NCI-H748 treated with DMSO at 0.1 percent for 48 hours (cell line): ENCODE measurements around the gene EMILIN3.
A peak's percentile ranks its signal among the peaks of the same experiment; 100 is the strongest.

Experiments
- DNase-seq: peaks from one replicate; lab custom pipeline; 2025; lab: John Stamatoyannopoulos, UW

The EMILIN3 gene

GRCh38 chr20:41366546-41367392, at the start of gene EMILIN3:
Gene EMILIN3, minus strand, starts transcription at chr20:41366818. Its CDS starts 184 bp downstream, at chr20:41366634.
- peak; percentile 17 for DNase-seq

GRCh38 chr20:41415191-41415590, 48.6 kb upstream of the EMILIN3 start:
- DNase-seq, result no peak

GRCh38 chr20:41413169-41413568, 46.6 kb upstream of the EMILIN3 start:
- DNase-seq, result no peak

GRCh38 chr20:41412324-41413120, 45.9 kb upstream of the EMILIN3 start:
- DNase-seq, result no peak

GRCh38 chr20:41411391-41411847, 44.8 kb upstream of the EMILIN3 start:
- no peak for DNase-seq

- no peak for DNase-seq
These were observed 42.4 kb upstream of the EMILIN3 start for GRCh38 chr20:41408986-41409385.

- no peak for DNase-seq
These were observed 41.7 kb upstream of the EMILIN3 start for GRCh38 chr20:41408156-41408794.

- no peak for DNase-seq
These were observed 41.0 kb upstream of the EMILIN3 start for GRCh38 chr20:41407607-41408006.

- no peak for DNase-seq
These were observed 40.4 kb upstream of the EMILIN3 start for GRCh38 chr20:41406896-41407444.

- no peak for DNase-seq
These were observed 39.7 kb upstream of the EMILIN3 start for GRCh38 chr20:41406353-41406752.

- DNase-seq, result no peak
These were observed 38.8 kb upstream of the EMILIN3 start for GRCh38 chr20:41405436-41405835.

GRCh38 chr20:41403604-41404003, 37.0 kb upstream of the EMILIN3 start:
- DNase-seq, result no peak

- DNase-seq, result no peak
These were observed 31.8 kb upstream of the EMILIN3 start for GRCh38 chr20:41398408-41398807.

- no peak for DNase-seq
These were observed 29.3 kb upstream of the EMILIN3 start for GRCh38 chr20:41395667-41396664.

GRCh38 chr20:41394931-41395666, 28.5 kb upstream of the EMILIN3 start:
- DNase-seq, result no peak

- no peak for DNase-seq
These were observed 27.5 kb upstream of the EMILIN3 start for GRCh38 chr20:41394081-41394480.

GRCh38 chr20:41393705-41394066, 27.1 kb upstream of the EMILIN3 start:
- no peak for DNase-seq

GRCh38 chr20:41392871-41393704, 26.5 kb upstream of the EMILIN3 start:
- DNase-seq, result no peak

GRCh38 chr20:41392295-41392694, 25.7 kb upstream of the EMILIN3 start:
- DNase-seq, result no peak
